Mammary epithelial cell (primary cell): ENCODE data around the gene ABCA4.

Experiments
- CTCF ChIP-seq, 2 donors: IDR thresholded peaks in 1 of 2; conservative IDR thresholded peaks in 1 of 2; 2 replicates each; pipeline ENCODE4 v1.5.1; 2011 to 2012; ENCODE audit warnings: inconsistent platforms in 2 of 2, low read length in 2 of 2, mild to moderate bottlenecking in 2 of 2, control low read depth in 1 of 2, low read depth in 1 of 2; ENCODE audit not compliant: insufficient read depth in 1 of 2; ENCODE audit errors: extremely low read depth in 1 of 2
- EZH2 ChIP-seq: IDR thresholded peaks from 2 replicates; pipeline ENCODE4 v1.6.1; 2012; ENCODE audit warnings: low read length, inconsistent platforms, borderline replicate concordance

DNA sequence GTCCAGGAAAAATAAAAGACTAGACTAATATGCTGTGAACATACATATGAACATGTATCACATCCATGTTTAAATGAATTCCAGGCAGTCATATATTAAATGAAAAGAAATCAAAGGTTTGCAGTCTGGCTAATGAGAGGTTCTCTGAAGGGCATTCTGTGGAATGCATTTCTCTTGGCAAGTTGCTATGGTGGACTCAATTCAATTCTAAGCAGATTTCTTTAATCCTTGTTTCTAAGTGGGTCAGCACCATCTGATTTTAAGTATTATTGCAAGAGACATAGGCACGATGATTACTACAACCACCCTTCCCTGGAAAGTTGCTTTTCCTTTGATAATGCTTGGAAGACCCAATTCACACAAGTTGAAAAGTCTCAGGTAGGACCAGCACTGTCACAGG is 23.9 kb upstream of the ABCA4 start:
- TF ChIP-seq CTCF (conservative IDR thresholded peaks at IDR 0.05 in 1 of 2, IDR thresholded peaks at IDR 0.05 in 1 of 2; ENCODE audit: extremely low read depth in 1 of 2, insufficient read depth in 1 of 2, low read depth in 1 of 2, low read length in 2 of 2) (no peak), EZH2 (no peak)
